Measurements from ENCODE around the gene GALNT1.

The GALNT1 gene

GRCh38 chr18:35661483-35662146 lies 80.1 kb downstream of the GALNT1 start:
- peak; percentile 5 for DNase-seq (ENCODE audit: low read depth)

GRCh38 chr18:35662293-35663062 lies 80.9 kb downstream of the GALNT1 start:
- DNase-seq (ENCODE audit: low read depth), result no peak
- no peak overlapping the region for H3K4me3 ChIP-seq (replicated peaks; ENCODE audit: low read depth, low read length)
- no peak for TF ChIP-seq CTCF (IDR thresholded peaks at IDR 0.05; ENCODE audit: low read length, missing control alignments)

More at GRCh38 chr18:35661483-35662146, 80.1 kb downstream of the GALNT1 start:
- no peak for TF ChIP-seq CTCF (IDR thresholded peaks at IDR 0.05; ENCODE audit: low read length, missing control alignments)
- no peak overlapping the region for H3K4me3 ChIP-seq (replicated peaks; ENCODE audit: low read depth, low read length)

- DNase-seq (ENCODE audit: low read depth), result peak; percentile 11
- H3K4me3 ChIP-seq (replicated peaks; ENCODE audit: low read depth, low read length), result no peak overlapping the region
- TF ChIP-seq CTCF (IDR thresholded peaks at IDR 0.05; ENCODE audit: low read length, missing control alignments), result no peak
Measured at GRCh38 chr18:35671966-35672603, 90.5 kb downstream of the GALNT1 start.

DNA sequence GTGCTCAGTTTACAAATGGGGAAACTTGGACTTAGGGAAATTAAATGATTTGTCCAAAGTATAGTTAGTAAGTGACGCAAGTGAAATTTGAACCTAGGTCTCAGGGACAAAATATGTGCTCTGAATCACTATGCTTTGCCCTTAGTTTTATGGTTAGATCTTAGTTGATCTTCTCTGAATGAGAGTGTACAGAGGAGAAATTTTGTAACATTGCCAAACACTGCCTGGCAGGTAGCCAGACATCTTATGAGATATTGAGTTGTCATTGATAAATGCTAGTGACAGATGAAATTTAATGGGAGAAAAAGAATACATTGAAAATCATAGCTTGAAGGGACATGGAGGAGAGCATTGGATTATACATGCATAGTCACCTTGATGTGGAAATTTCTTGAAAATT lies 91.4 kb downstream of the GALNT1 start:
- H3K4me3 ChIP-seq (replicated peaks; ENCODE audit: low read depth, low read length), result no peak overlapping the region
- DNase-seq (ENCODE audit: low read depth), result peak; percentile 13

DNA sequence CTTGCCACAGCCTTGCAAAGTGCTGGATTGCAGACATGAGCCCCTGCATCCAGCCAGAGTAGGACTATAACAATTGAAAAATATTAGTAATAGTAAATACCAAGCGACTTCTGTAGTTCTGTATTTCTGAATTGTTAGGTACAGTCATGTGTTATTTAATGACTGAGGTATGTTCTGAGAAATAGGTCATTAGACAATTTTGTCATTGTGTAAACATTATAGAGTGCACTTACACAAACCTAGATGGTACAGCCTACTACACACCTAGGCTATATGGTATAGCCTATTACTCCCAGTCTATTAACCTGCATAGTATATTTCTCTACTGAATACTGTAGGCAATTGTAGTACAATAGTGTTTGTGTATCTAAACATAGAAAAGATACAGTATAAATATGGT lies 92.1 kb downstream of the GALNT1 start:
- DNase-seq (ENCODE audit: low read depth), result no peak
- no peak for TF ChIP-seq CTCF (IDR thresholded peaks at IDR 0.05; ENCODE audit: low read length, missing control alignments)
- H3K4me3 ChIP-seq (replicated peaks; ENCODE audit: low read depth, low read length), result no peak overlapping the region

More for the DNA sequence above, 91.4 kb downstream of the GALNT1 start:
- no peak for TF ChIP-seq CTCF (IDR thresholded peaks at IDR 0.05; ENCODE audit: low read length, missing control alignments)

GRCh38 chr18:35680139-35680551 lies 98.6 kb downstream of the GALNT1 start:
- DNase-seq (ENCODE audit: low read depth), result no peak
- TF ChIP-seq CTCF (IDR thresholded peaks at IDR 0.05; ENCODE audit: low read length, missing control alignments), result no peak
- no peak overlapping the region for H3K4me3 ChIP-seq (replicated peaks; ENCODE audit: low read depth, low read length)
